ENCODE data around the gene GRB10. TPM values are rescaled to one million over a fixed set of nuclear protein-coding genes. Genes with fewer than 3 reads are reported as not detected.

GRB10 gene
- total RNA-seq, 1 donor from 2014 or later: 48.6 TPM

- TF ChIP-seq POLR2AphosphoS5 (IDR thresholded peaks at IDR 0.05; ENCODE audit: insufficient read depth in 1 of 2, low read depth in 1 of 2) (no peak), POLR2A (IDR thresholded peaks at IDR 0.05) (no peak)
- TF ChIP-seq, protein P1, sequence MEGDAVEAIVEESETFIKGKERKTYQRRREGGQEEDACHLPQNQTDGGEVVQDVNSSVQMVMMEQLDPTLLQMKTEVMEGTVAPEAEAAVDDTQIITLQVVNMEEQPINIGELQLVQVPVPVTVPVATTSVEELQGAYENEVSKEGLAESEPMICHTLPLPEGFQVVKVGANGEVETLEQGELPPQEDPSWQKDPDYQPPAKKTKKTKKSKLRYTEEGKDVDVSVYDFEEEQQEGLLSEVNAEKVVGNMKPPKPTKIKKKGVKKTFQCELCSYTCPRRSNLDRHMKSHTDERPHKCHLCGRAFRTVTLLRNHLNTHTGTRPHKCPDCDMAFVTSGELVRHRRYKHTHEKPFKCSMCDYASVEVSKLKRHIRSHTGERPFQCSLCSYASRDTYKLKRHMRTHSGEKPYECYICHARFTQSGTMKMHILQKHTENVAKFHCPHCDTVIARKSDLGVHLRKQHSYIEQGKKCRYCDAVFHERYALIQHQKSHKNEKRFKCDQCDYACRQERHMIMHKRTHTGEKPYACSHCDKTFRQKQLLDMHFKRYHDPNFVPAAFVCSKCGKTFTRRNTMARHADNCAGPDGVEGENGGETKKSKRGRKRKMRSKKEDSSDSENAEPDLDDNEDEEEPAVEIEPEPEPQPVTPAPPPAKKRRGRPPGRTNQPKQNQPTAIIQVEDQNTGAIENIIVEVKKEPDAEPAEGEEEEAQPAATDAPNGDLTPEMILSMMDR (IDR thresholded peaks at IDR 0.05): no peak
- Histone ChIP-seq H3K27ac (no peak overlapping the region), H3K9me3 (no peaks in the 10 kb centered on the region), H3K4me1 (no peaks in the 10 kb centered on the region), H3K4me3 (no peak overlapping the region), H3K27me3 (no peaks in the 10 kb centered on the region), H3K36me3 (no peaks in the 10 kb centered on the region)
- DNase-seq (ENCODE audit: extremely low spot score in 2 of 2): peak in 1 of 2 donors; percentile 16
- intact Hi-C loops (cut with DNase I): no loop called here
These were observed 237.7 kb downstream of the GRB10 start for GRCh38 chr7:50544992-50545391.

GRCh38 chr7:50543776-50544442 lies 238.8 kb downstream of the GRB10 start:
- Histone ChIP-seq H3K27me3 (no peaks in the 10 kb centered on the region), H3K4me3 (no peak overlapping the region), H3K27ac (no peak overlapping the region), H3K9me3 (no peaks in the 10 kb centered on the region), H3K4me1 (no peaks in the 10 kb centered on the region), H3K36me3 (no peaks in the 10 kb centered on the region)
- intact Hi-C loops (cut with DNase I): no loop called here
- DNase-seq (ENCODE audit: extremely low spot score in 2 of 2): peak in 1 of 2 donors; percentile 93
- TF ChIP-seq POLR2A (IDR thresholded peaks at IDR 0.05) (no peak), POLR2AphosphoS5 (IDR thresholded peaks at IDR 0.05; ENCODE audit: insufficient read depth in 1 of 2, low read depth in 1 of 2) (no peak)
- TF ChIP-seq, protein P1 (IDR thresholded peaks at IDR 0.05): no peak

- Histone ChIP-seq H3K27ac (no peak overlapping the region), H3K9me3 (no peaks in the 10 kb centered on the region), H3K4me3 (no peak overlapping the region), H3K4me1 (no peaks in the 10 kb centered on the region), H3K36me3 (no peaks in the 10 kb centered on the region), H3K27me3 (no peaks in the 10 kb centered on the region)
- TF ChIP-seq, protein P1 (IDR thresholded peaks at IDR 0.05): no peak
- no peak for TF ChIP-seq POLR2AphosphoS5 (IDR thresholded peaks at IDR 0.05; ENCODE audit: insufficient read depth in 1 of 2, low read depth in 1 of 2)
- no peak for TF ChIP-seq POLR2A (IDR thresholded peaks at IDR 0.05)
- intact Hi-C loops (cut with DNase I): no loop called here
- no peak for DNase-seq (ENCODE audit: extremely low spot score in 2 of 2)
These were observed 240.6 kb downstream of the GRB10 start for GRCh38 chr7:50542132-50542531.

DNA sequence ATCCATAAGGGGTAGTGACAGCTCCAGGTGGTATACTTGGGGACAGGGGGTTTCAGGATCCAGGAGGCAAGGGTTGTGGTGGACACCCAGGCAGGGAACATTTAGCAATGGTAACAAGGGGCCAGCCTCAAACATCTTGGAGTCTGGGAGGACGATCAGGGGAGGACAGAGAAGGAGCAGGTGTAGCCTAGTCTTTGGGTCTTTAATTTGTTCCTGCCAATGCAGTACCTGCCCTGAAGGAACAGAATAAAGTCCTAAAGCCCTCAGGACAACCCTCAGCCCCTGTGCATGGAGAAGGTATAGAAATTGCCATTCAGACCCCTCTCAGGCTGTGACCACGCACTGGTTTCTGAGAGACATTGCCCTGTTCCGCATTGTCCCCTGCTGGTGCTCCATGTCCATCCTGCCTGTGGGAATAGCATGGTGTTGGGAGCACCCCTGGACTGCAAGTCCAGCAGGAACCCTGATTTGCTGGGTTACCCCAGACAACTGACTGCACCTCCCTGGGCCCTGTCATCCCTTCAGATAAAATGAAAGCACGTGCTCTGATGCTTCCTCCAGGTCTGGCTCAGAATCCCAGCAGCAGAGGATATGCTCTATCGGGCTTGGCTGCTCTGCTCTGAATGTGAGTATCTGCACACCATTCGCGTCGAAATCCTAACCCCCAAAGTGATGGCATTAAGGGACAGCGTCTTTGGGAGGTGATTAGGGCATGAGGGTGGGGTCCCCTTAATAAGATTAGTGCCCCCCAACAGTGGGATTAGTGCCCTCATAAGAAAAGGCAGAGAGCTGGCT lies 241.7 kb downstream of the GRB10 start:
- H3K4me3 ChIP-seq: no peak overlapping the region
- TF ChIP-seq POLR2A (IDR thresholded peaks at IDR 0.05) (no peak), POLR2AphosphoS5 (IDR thresholded peaks at IDR 0.05; ENCODE audit: insufficient read depth in 1 of 2, low read depth in 1 of 2) (no peak)
- TF ChIP-seq, protein P1 (IDR thresholded peaks at IDR 0.05): no peak
- H3K9me3 ChIP-seq: no peaks in the 10 kb centered on the region
- intact Hi-C loops (cut with DNase I): no loop called here
- no peak for DNase-seq (ENCODE audit: extremely low spot score in 2 of 2)
- no peaks in the 10 kb centered on the region for H3K4me1 ChIP-seq
- H3K27ac ChIP-seq: no peak overlapping the region
- no peaks in the 10 kb centered on the region for H3K27me3 ChIP-seq
- no peaks in the 10 kb centered on the region for H3K36me3 ChIP-seq

Other genes starting within 250 kb of the GRB10 start
- gene DDC, start 217.5 kb downstream of the GRB10 start, total RNA-seq: 1.7 TPM